HuH-7.5 (cell line): Measurements from ENCODE around the gene ESR1.
"Not testable (repeated sequence)": the region's sequence is repeated elsewhere in the genome, so short reads cannot be mapped to it uniquely, and the experiment has no call there.

Experiments
- DNase-seq: peaks from one replicate; pipeline ENCODE4 v3.0.0; 2011; ENCODE audit warnings: low spot score

ESR1 gene

DNA sequence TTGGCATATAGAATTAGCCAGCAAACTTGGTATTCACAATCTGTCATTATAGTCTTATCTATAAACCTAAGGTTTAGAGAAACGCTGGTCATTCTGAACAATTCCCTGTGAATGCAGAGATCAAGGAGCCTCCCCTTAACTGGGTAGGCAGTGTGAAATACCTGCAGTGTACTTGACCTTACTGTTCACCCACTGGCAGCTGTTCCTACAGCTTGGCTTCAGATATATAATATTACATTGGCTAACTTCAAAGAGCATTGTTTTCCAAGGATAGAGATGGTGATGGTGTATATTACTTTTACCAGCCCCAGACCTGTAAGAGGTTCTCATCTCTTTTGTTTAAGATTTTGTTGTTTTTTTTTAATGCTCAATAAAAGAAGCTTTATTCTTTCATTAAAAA lies 168.3 kb downstream of the ESR1 start:
- DNase-seq: no peak

DNA sequence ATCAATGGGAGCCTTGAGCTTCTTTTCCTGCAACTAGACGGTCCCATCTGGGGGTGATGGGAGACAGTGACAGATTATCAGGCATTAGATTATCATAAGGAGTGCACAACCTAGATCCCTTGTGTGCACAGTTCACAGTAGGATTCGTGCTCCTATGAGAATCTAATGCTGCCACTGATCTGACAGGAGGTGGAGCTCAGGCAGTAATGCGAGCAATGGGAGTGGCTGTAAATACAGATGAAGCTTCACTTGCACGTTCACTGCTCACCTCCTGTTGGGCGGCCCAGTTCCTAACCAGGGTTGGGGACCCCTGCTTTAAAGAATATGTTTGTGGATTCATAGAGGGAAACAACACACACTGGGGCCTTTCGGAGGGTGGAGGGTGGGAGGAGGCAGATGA lies 180.7 kb downstream of the ESR1 start:
- DNase-seq: not testable (repeated sequence)

DNA sequence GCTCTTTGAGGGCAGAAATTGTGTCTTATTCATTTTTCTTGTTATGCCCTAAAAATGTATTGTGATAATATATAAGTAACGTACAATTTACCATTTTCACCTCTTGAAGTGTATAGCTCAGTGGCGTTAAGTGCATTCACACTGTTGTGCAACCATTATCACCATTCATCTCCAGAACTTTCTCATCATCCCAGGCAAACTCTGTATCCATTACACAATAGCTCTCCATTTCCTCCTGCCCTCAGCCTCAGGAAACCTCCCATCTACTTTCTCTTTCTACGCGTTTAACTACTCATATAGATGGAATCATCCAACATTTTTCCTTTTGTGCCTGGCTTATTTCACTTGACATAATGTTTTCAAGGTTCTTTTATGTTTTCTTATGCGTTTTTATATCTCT lies 184.6 kb downstream of the ESR1 start:
- DNase-seq: no peak

DNA sequence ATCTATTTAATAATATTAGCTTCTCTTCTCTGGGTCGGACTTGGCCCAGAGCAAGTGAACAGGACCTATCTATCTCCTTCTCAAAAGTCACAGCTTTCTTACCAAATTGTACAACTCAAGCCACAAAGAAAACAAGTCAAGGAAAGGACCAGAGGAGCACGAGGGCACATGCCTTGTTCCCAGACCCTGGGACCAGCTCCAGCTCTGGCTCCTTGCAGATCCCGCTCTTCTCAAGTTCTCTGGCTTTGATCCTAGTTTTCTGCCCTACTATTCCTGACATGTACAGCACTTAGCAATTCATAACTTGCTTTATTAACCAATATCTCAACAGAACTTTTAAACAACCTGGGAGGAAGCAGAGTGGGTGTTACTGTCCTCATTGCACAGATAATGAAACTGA lies 185.9 kb downstream of the ESR1 start:
- DNase-seq: no peak

DNA sequence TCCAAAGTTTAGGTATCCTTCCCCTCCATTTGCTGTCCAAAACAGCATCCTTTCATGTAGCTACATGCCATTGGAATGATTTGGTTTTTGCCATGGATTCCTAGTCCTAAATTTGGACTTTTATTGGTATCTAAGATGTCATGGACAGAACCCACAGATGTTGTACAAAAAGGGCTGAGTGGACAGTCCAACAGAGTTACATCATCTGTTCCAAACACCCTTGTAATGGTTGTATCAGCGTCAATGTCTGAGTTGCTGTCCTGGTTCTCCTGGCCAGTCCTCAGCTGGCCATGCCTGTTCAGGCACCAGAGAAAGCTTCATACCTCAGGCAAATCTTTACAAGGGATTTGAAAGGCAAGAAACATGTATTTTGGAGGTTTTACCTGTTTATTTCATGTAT lies 191.3 kb downstream of the ESR1 start:
- DNase-seq: no peak

DNA sequence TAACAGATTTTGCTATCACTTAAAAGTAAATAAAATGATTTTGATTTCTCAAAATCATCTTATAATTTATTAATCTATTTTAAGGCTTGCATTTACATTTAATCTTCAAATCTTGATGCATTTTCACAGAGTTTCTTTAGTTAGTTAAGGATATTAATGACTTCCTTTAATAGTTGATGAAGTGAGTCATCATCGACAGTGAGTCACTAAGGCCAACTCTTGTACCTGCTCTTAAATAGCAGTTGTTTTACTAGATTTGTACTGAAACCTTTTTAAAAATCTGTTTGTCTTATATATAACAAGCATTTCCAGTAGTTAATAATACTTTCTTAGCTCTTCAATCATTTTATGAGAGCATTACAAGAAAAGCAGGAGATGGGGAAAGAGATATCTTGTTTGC lies 191.7 kb downstream of the ESR1 start:
- DNase-seq: no peak

DNA sequence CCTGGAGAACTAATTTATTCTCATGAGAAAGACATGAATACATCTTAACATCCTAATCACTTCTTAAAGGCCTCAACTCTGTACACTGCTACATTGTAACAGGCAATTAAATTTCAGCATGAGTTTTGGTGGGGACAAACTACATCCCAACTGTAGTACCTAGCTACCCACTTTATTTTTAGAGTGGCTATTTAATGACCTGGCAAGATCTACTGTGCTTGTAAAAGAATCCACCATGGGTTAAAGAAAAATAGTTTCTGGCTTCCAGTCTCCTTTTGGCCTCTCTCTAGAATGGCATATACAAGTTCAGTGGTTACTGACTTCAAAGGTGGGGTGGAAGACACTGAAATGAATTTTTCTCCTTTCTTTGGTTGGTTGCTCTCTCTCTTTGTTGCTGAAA lies 193.9 kb downstream of the ESR1 start:
- no peak for DNase-seq

DNA sequence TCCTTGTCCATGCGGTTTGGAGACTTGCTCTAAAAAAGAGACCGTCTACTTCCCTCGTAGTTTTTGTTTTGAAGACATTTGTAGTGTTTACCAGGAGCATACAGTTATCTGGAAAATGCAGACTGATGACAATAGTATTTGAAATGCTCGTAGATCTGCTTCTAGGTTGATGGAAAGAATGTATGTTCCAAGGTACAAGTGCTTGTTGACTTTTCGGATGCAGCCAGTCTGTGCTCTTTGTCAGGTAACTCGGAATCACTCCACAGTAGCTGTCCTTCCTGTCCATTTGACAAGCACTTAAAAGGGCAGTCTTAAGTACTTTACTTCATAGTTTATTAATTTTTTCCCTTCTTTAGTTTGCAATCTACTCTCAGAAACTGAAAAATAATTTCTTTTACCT lies 194.8 kb downstream of the ESR1 start:
- DNase-seq: no peak

DNA sequence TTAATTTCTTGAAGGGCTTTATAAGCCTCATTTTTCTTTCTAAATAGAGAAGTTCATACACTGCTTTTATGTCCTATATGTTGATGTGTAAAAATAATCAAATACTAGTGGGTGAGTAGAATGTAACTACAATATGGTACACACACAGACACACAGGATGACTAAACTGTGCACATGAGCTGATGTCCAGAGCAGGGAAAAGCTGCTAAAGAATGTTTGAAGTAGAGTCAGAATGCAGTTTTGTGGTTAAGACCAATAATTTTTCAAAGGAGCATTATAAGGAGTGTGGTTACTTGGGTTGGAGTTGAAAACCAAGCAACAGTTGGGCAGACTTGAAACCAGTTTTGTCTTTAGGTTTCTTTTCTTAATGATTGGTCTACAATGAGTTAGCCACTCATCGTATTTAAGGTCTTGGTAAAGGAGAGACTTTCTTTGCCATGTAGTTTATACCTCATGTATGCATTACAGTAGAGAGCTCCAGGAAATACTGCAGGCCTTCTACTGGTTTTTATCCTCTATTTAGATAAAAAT lies 196.6 kb downstream of the ESR1 start:
- no peak for DNase-seq

DNA sequence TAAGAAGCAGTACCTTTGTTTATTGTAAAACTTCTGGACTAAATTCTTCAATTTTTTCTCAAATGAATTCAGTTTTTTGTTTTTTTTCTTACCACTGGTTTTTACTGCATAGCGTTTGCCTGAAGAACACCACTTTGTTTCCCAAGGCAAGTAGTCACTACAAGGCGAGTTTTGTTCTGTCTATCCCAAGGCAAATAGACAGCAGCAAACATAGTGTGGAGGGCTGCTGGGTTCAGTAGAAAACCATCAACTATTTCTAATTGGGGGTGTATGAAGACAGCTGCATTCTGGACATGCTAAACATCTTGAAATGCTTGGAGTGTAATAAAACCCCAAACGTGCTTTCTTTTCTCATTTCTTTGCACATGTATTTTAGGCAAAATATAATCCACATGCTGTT lies 197.4 kb downstream of the ESR1 start:
- DNase-seq: no peak

DNA sequence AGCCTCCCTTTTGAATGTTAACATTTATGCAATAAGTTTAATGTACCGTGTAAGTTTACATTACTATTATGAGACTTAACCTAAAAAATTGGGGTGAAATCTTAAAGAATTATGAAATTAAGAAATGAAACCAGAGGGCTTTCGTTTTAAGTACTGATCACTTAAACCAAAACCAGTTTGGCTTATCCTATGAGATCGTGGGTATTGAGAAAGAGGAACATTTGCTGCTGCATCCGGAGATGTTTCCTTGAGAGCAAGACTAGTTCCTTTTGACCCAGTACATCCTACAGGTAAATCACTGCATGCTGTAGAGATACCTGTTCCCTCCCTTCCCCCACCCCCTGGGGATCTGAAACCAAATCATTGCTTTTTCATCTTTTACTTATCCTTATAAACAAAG lies 201.3 kb downstream of the ESR1 start:
- DNase-seq: no peak

DNA sequence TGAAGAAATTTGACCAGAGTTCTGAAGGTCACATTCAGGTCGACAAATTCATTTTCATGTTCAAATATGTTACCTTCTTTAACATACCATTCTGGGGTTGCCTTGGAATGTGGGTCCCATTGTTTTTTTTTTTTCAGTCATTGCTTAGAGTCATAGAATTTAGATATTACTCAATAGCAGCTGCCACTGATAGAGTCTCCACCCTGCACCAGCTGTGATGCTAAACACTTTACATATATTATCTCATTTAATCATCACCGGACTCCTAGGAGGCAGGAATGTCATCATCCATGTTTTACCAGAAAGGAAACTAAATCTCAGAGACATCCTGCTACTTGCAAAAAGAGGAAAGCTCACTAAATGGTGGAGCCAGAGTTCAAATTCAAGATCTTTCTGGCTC lies 204.7 kb downstream of the ESR1 start:
- no peak for DNase-seq

DNA sequence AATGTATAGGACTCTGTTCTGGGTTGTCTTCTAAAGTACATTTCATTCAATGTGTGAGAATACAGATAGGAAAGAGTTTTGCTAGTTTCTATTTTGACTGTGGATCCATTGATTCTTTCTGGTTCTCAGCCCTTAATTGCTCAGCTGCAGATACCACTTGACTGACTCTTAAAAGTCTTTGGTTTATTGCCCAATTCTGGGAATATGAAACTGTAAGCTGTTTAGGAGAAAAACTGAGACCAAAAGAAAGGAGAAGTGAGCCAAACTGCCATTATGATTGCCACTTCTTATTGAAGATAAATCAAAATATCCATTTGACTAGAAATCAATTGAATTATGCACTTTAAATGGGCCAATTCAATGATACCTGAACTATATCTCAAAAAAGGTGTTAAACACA lies 211.4 kb downstream of the ESR1 start:
- DNase-seq: no peak

DNA sequence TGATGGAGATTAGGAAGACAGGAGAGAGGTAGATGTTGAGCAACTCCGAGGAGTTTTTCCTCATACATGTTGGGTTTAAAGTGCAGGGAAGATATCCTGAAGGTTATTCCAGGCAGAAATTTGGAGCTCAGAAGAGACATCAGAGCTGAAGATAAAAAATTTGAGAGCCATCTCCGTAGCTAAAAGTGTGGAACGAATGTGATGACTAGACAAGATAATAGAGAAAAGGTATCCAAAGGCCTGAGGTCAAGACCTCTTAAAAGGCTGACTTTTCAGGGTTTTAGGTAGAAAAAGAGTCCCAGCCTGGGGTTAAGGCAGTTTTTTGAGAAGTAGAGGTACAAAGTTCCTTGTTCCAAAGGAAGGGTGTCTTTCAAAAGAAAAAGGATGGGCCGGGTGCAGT lies 214.8 kb downstream of the ESR1 start:
- no peak for DNase-seq

DNA sequence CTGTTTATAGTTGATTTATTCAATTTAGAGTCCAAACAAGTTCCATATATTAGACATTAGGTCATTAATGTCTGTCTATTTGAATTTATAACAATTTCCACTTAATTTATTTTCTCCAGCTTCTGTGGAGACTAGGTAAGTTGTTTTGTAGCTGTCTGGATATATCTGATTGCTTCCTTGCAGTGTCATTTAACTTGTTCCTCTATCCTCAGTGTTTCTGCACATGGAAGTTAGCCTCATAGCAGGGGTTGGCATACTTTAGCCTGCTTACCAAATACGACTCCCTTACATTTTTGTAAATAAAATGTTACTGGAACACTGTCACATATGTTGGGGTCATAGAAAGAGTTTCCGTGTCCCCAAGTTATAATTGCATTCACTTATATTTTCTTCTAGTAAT lies 216.1 kb downstream of the ESR1 start:
- no peak for DNase-seq

DNA sequence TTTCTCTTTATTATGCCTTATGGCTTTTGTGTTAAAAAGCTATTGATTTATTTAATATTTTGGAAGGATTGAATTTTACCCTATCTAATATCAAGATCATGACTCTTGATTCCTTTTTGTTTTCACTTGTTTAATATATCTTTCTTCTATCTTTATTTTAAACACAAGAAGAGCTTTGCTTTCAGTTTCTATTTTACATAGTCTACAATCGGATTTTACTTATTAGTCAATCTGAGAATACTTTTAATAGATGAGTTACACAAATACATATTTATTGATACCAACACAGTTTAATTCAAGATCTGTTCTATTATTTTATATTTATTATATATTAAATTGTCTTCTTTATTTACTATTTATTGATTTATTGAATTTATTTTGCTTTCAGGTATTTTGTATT lies 218.8 kb downstream of the ESR1 start:
- DNase-seq: no peak

DNA sequence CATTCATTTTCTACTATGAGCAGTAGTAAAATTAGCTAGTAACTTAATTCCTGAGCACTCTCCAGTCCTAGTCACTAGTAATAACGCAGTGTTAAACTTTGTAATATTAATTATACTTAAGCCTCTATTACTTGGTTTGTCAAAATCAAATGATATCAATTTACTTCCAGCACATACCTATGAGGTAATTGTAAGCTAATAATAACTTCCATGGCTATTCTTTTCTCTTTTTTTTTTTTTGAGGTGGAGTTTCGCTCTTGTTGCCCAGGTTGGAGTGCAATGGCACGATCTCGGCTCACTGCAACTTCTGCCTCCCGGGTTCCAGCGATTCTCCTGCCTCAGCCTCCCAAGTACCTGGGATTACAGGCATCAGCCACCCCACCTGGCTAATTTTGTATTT lies 219.3 kb downstream of the ESR1 start:
- not testable (repeated sequence) for DNase-seq

DNA sequence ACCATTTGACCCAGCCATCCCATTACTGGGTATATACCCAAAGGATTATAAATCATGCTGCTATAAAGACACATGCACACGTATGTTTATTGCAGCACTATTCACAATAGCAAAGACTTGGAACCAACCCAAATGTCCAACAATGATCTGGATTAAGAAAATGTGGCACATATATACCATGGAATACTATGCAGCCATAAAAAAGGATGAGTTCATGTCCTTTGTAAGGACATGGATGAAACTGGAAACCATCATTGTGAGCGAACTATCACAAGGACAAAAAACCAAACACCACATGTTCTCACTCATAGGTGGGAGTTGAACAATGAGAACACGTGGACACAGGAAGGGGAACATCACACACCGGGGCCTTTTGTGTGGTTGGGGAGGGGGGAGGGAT lies 226.3 kb downstream of the ESR1 start:
- not testable (repeated sequence) for DNase-seq

DNA sequence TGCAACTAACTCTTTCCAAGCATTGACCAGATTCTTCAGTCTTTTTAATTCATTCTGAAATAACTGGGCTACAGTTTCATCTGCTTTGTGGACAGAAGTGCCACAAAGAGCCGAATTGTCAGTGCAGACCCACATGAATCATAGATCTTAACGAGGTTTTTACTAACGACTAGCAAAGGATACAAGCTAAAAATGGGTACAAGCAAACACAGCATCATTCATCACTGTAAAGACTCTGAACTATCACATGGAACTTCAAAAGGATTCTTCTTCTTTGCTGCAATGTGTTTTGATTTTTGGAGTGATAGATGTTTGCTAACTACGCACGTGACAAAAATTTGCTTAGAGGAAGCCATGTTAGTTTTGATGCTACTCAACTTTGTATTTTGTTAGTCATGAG lies 227.1 kb downstream of the ESR1 start:
- no peak for DNase-seq

DNA sequence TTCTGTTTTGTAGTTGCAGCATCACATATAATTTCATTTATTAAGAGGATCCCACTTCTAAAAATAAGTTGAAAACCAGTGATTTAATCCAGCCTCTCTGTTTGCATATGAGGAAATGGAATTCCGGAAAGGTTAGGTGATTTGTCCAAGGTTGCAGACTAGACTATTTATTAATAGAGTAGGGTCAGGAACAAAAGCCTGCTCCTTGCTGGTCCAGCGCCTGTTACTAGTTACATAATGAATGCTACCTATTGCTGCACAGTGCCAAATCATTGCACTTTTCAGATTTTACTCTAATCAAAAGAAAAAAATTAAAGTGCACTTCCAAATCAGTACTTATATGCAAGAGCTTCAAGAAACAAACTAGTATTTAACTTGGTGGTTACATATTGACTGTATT lies 238.6 kb downstream of the ESR1 start:
- no peak for DNase-seq

DNA sequence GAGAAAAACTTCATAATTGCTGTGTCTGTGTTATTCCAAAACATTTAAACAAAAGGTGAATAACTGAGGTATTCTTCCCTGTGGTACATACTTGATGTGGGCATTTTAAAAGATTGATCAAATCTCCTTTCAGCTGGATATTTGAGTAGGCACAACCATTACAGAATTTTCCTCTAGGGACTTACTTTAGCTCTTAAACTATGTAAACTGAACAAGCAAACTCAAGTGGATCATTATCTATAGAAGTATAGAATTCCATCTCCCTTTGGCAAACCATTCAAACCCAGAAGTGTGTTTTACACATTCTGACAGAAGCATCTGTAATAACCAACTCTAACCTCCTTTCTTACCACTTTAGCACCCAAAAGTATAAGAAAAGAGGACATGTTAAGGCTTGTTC lies 241.4 kb downstream of the ESR1 start:
- no peak for DNase-seq

DNA sequence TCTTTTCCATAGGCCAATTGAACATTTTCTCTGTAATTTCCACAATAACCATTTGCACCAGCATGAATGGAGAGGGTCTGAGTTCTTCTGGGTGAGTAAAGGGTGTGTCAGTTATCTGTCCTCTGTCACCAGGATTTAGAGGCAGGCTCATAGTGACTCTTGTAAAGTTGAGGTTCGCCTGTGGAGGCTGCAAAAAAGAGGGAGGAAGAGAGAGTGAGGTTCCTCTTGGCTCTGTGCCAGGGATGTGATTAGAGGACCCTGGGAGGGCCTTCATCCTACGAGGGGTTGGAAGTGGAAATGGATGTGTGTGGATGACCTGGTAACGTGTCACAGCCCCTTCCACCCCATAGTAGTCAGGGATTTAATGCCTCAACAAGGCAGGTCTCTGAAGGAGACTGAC lies 242.0 kb downstream of the ESR1 start:
- DNase-seq: no peak

DNA sequence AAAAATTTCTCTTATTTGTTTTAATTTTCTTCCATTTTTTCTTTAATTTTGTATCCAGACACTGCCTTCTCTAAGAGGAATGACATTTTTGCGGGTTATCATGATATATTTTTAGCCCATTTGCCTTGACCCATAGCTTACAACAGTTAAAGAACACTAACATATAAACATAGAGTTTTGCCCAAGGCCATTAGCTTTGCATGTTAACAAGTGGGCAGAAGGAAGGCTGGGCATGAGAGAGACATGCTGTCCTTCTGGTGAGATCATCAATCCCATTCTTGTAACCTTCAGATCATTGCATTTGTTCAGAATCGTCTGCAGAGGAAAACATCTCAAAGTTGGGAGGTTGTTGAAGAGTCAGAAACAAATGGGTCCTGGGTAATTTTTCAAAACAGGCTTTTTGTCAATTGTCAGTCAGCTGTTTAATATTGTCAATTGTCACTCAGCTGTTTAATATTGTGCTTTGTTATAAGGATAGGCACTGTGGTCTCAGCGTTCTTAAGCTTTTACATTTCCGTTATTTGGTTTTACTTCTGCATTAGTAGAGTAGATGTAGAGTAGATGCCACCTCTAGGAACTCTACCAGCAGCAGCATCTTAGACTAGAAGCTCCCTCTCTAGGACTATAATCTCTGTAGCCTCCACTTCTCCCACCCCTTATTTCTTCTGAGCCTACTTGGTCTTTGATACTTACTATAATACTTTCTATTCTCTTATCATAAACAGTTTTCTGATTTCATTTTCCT lies 243.1 kb downstream of the ESR1 start:
- DNase-seq: no peak

DNA sequence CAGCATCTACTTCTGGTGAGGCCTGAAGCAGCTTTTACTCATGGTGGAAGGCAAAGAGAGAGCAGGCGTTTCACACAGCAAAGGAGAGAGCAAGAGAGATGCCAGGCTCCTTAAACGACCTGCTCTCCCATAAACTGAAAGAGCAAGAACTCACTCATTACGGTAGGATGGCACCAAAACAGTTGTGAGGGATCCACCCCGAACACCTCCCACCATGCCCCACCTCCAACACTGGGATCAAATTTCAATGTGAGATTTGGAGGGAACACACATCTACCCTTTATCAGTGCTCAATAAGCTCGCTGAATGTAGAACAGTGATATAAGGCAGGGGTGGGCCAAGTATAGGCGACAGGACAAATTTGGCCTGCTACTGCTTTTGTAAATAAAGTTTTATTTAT lies 244.6 kb downstream of the ESR1 start:
- no peak for DNase-seq
